A549 (cell line): ENCODE measurements around the gene UFSP1. TPM values are rescaled to one million over a fixed set of nuclear protein-coding genes. Genes with fewer than 3 reads are reported as not detected.

Experiments used
- ATAC-seq, 2 experiments: fragments of 200-7000 bp in 1 of 2; fragments of >200 bp in 1 of 2; cut with Nextera tagmentation in 1 of 2; cut with Tn5 transposase in 1 of 2; 3 replicates each; pipeline versions ENCODE4 v1.8.0 to v1.9.1; 2018 to 2020; ENCODE audit warnings: mild to moderate bottlenecking in 1 of 2, moderate library complexity in 1 of 2
- CTCF ChIA-PET: fragments of 300-600 bp; sonication (Branson Sonifier 250); formaldehyde crosslinking; extraction: SDS; loops from one replicate; lab custom pipeline; 2021; ENCODE audit warnings: antibody characterized with exemption, inconsistent platforms; lab: Yijun Ruan, JAX
- POLR2A ChIA-PET: fragments of 350-600 bp; formaldehyde crosslinking; extraction: SDS; loops from one replicate; lab custom pipeline; 2021; ENCODE audit warnings: antibody characterized with exemption, inconsistent platforms; lab: Yijun Ruan, JAX
- DNase-seq, 2 experiments: peaks; one replicate each; pipeline versions ENCODE4 v3.0.0 to v3.0.0-alpha.2; 2011 to 2016; ENCODE audit warnings: low read depth in 1 of 2, low spot score in 1 of 2
- FAIRE-seq: peaks from 2 replicates; lab custom pipeline; 2011; peaks lifted over from hg19 to GRCh38; lab: Jason Lieb, UNC
- H3K27ac ChIP-seq, 2 experiments: fragments of >200 bp; sonication (Bioruptor Twin); formaldehyde crosslinking; 3 replicates each; pipeline ENCODE4 v1.5.1; 2016 to 2017
- H3K4me1 ChIP-seq: fragments of >200 bp; sonication (Bioruptor Twin); formaldehyde crosslinking; 3 replicates; pipeline ENCODE4 v1.6.1; 2016
- H3K4me2 ChIP-seq: fragments of >200 bp; sonication (Bioruptor Twin); formaldehyde crosslinking; 3 replicates; pipeline ENCODE4 v1.6.1; 2016
- H3K4me3 ChIP-seq: fragments of >200 bp; sonication (Bioruptor Twin); formaldehyde crosslinking; 3 replicates; pipeline ENCODE4 v1.5.1; 2016
- H3K9me3 ChIP-seq: fragments of >200 bp; sonication (Bioruptor Twin); formaldehyde crosslinking; 3 replicates; pipeline ENCODE4 v1.6.1; 2016
- CBX8 ChIP-seq: fragments of 200-600 bp; sonication (generic); IDR thresholded peaks from 2 replicates; pipeline ENCODE4 v1.6.1; 2016
- CHD2 ChIP-seq: fragments of 150-350 bp; IDR thresholded peaks from 2 replicates; pipeline ENCODE4 v1.6.1; 2014; ENCODE audit warnings: low read length; ENCODE audit not compliant: partially characterized antibody
- CHD4 ChIP-seq: fragments of 200-600 bp; sonication (generic); IDR thresholded peaks from 2 replicates; pipeline ENCODE4 v1.6.1; 2016; ENCODE audit warnings: antibody characterized with exemption, mild to moderate bottlenecking, borderline replicate concordance
- CTCF ChIP-seq: fragments of >200 bp; sonication (Bioruptor Twin); formaldehyde crosslinking; IDR thresholded peaks from 3 replicates; pipeline ENCODE4 v1.5.1; 2016
- EHF ChIP-seq: fragments of 250-450 bp; sonication (Bioruptor Pico); IDR thresholded peaks from 2 replicates; pipeline ENCODE4 v1.5.0; 2020; ENCODE audit warnings: mild to moderate bottlenecking
- EHMT2 ChIP-seq: fragments of 200-600 bp; sonication (generic); IDR thresholded peaks from 2 replicates; pipeline ENCODE4 v1.6.1; 2016; ENCODE audit warnings: antibody characterized with exemption, low read depth, mild to moderate bottlenecking, moderate library complexity
- EP300 ChIP-seq, 2 experiments: fragments of >200 bp; sonication (Bioruptor Twin); formaldehyde crosslinking; IDR thresholded peaks; 2 replicates in 1 of 2; 3 replicates in 1 of 2; pipeline ENCODE4 v1.6.1; 2016 to 2017
- FOSB ChIP-seq: fragments of 250-450 bp; sonication (Bioruptor Pico); IDR thresholded peaks from 2 replicates; pipeline ENCODE4 v1.5.0; 2020; ENCODE audit warnings: mild to moderate bottlenecking, moderate library complexity
- FOXS1 ChIP-seq: fragments of 250-450 bp; sonication (Bioruptor Pico); IDR thresholded peaks from 2 replicates; pipeline ENCODE4 v1.5.0; 2020; ENCODE audit warnings: mild to moderate bottlenecking, moderate library complexity
- HEYL ChIP-seq: fragments of 250-450 bp; sonication (Bioruptor Pico); IDR thresholded peaks from 2 replicates; pipeline ENCODE4 v1.8.0; 2021; ENCODE audit warnings: mild to moderate bottlenecking, moderate library complexity
- HMGXB4 ChIP-seq: fragments of 250-450 bp; sonication (Bioruptor Pico); IDR thresholded peaks from 2 replicates; pipeline ENCODE4 v1.5.0; 2021; ENCODE audit warnings: mild to moderate bottlenecking, moderate library complexity, borderline replicate concordance
- JUNB ChIP-seq: fragments of >200 bp; sonication (Bioruptor Twin); formaldehyde crosslinking; IDR thresholded peaks from 2 replicates; pipeline ENCODE4 v1.6.1; 2016
- NR3C1 ChIP-seq: fragments of >200 bp; sonication (Bioruptor Twin); formaldehyde crosslinking; IDR thresholded peaks from 3 replicates; pipeline ENCODE4 v1.6.1; 2017
- RARB ChIP-seq: fragments of 250-450 bp; sonication (Bioruptor Pico); IDR thresholded peaks from 2 replicates; pipeline ENCODE4 v1.8.0; 2021; ENCODE audit warnings: mild to moderate bottlenecking, moderate library complexity
- REST ChIP-seq: fragments of 200-600 bp; sonication (generic); IDR thresholded peaks from 2 replicates; pipeline ENCODE4 v1.6.1; 2016; ENCODE audit warnings: antibody characterized with exemption, mild to moderate bottlenecking, moderate library complexity
- RNF2 ChIP-seq: fragments of 200-600 bp; sonication (generic); IDR thresholded peaks from 2 replicates; pipeline ENCODE4 v1.6.1; 2016; ENCODE audit warnings: low read depth, mild to moderate bottlenecking, antibody characterized with exemption, moderate library complexity, borderline replicate concordance
- SMC3 ChIP-seq: fragments of >200 bp; sonication (Bioruptor Twin); formaldehyde crosslinking; IDR thresholded peaks from 3 replicates; pipeline ENCODE4 v1.6.1; 2018; ENCODE audit warnings: inconsistent platforms
- SREBF2 ChIP-seq: fragments of 450-650 bp; IDR thresholded peaks from 2 replicates; pipeline ENCODE4 v1.6.1; 2014; ENCODE audit warnings: mild to moderate bottlenecking, moderate library complexity
- TP53 ChIP-seq: fragments of 250-450 bp; sonication (Bioruptor Pico); IDR thresholded peaks from 2 replicates; pipeline ENCODE4 v1.5.0; 2021; ENCODE audit warnings: mild to moderate bottlenecking, moderate library complexity
- ZFP36 ChIP-seq: fragments of 450-650 bp; IDR thresholded peaks from 2 replicates; pipeline ENCODE4 v1.6.1; 2014; ENCODE audit warnings: borderline replicate concordance; ENCODE audit not compliant: partially characterized antibody
- WGBS: methylation state at CpG from one replicate; pipeline ENCODE4 v1.1.6; 2017; ENCODE audit errors: missing lambda C conversion rate; 5-methylcytosine and 5-hydroxymethylcytosine counted together
- polyA plus RNA-seq, 4 experiments: library from polyadenylated mRNA; depleted of rRNA in 3 of 4; stranded (reverse); fragments of >200 nt; fragmentation: RNase III in 1 of 4; extraction: RNeasy Plus Mini Kit Qiagen cat#74134 plus additional on column Dnase treatment in 1 of 4; gene quantifications; 2 replicates in 3 of 4; 3 replicates in 1 of 4; pipeline ENCODE4 v1.2.3, GENCODE V29; 2011 to 2017

UFSP1 gene
- polyA plus RNA-seq, 2 of the 4 experiments (the other 2 are of a cell fraction): 1.9 to 6.9 TPM

GRCh38 chr7:100879685-100880261 is 9.7 kb downstream of the UFSP1 start (continued):
- TF ChIP-seq REST (no peak), JUNB (no peak), FOXS1 (CRISPR knock-in tag) (no peak)

- WGBS: 95% methylated on average over 6 of the region's 6 CpGs
- H3K4me2 ChIP-seq: no peak overlapping the region
- no peak overlapping the region for H3K4me3 ChIP-seq
- TF ChIP-seq CTCF (no peak), EHMT2 (no peak), EHF (CRISPR knock-in tag) (no peak), RNF2 (no peak), RARB (no peak), HEYL (CRISPR knock-in tag) (no peak), CHD2 (no peak), FOSB (CRISPR knock-in tag) (no peak), JUNB (no peak), SMC3 (no peak), ZFP36 (no peak)
- FAIRE-seq (no peak), ATAC-seq (no peak), DNase-seq (no peak)
- no peak overlapping the region for H3K27ac ChIP-seq
- no peaks in the 10 kb centered on the region for H3K9me3 ChIP-seq
- CTCF ChIA-PET: interaction anchor here (0.6 to 1.8 kb wide), 5 partner anchors 16 to 320 kb away, joined by 3 to 5 read pairs (median 4); partner anchors contain the start of genes ACHE and VGF
- peaks cover 9% of the 10 kb centered on the region for H3K4me1 ChIP-seq
- POLR2A ChIA-PET: interaction anchor here (2.6 kb wide), 1 partner anchor 11 kb away, joined by 9 read pairs; the partner anchor contains the start of gene UFSP1
These were observed 10.8 kb downstream of the UFSP1 start for GRCh38 chr7:100878685-100879084.

GRCh38 chr7:100878013-100878412 is 11.5 kb downstream of the UFSP1 start:
- 96% methylated on average over 7 of the region's 7 CpGs for WGBS
- Histone ChIP-seq H3K9me3 (no peaks in the 10 kb centered on the region), H3K4me2 (no peak overlapping the region), H3K27ac (no peak overlapping the region), H3K4me3 (no peak overlapping the region)
- CTCF ChIA-PET: interaction anchor here (0.6 to 2.0 kb wide), 6 partner anchors 17 to 319 kb away, joined by 3 to 9 read pairs (median 4); partner anchors contain the start of genes ACHE, POP7 and VGF
- no peak for DNase-seq
- POLR2A ChIA-PET: interaction anchor here (2.6 kb wide), 1 partner anchor 11 kb away, joined by 9 read pairs; the partner anchor contains the start of gene UFSP1
- TF ChIP-seq SMC3: no peak
- no peak for TF ChIP-seq CBX8
- TF ChIP-seq EP300 (IDR thresholded peaks at IDR 0.05): no peak
- TF ChIP-seq NR3C1: no peak
- no peak for TF ChIP-seq HMGXB4 (CRISPR knock-in tag)
- no peak for TF ChIP-seq CHD4
- no peak for TF ChIP-seq CHD2
- TF ChIP-seq SREBF2: no peak
- no peak for TF ChIP-seq TP53
- TF ChIP-seq, all 56 proteins: peak for 0
- ATAC-seq (no peak), FAIRE-seq (no peak)
- peaks cover 9% of the 10 kb centered on the region for H3K4me1 ChIP-seq
